ENCODE data around the gene PSMD9.

PSMD9 gene

GRCh38 chr12:121955258-121956237 is 67.0 kb downstream of the PSMD9 start:
- peak; percentile 25 for DNase-seq (ENCODE audit: low spot score)

GRCh38 chr12:121957861-121958515 is 69.4 kb downstream of the PSMD9 start:
- DNase-seq (ENCODE audit: low spot score) = no peak

- peak; percentile 43 for DNase-seq (ENCODE audit: low spot score)
These were observed 70.1 kb downstream of the PSMD9 start for GRCh38 chr12:121958541-121959240.

GRCh38 chr12:121960541-121960940 is 72.0 kb downstream of the PSMD9 start:
- DNase-seq (ENCODE audit: low spot score) = no peak

GRCh38 chr12:121961195-121961879 is 72.7 kb downstream of the PSMD9 start:
- DNase-seq (ENCODE audit: low spot score) = no peak

GRCh38 chr12:121963341-121964018 is 74.9 kb downstream of the PSMD9 start:
- no peak for DNase-seq (ENCODE audit: low spot score)

GRCh38 chr12:121964813-121965643 is 76.4 kb downstream of the PSMD9 start:
- DNase-seq (ENCODE audit: low spot score) = peak; percentile 29

- DNase-seq (ENCODE audit: low spot score) = no peak
These were observed 78.4 kb downstream of the PSMD9 start for GRCh38 chr12:121966959-121967358.
